Stimulated activated CD4-positive, alpha-beta T cell treated with anti-CD3 and anti-CD28 coated beads, Interleukin-1b, Interleukin-23, amount 100 ng/mL, for 48 hours (primary cell): ENCODE data around the gene GNAI1.

Source experiments
- DNase-seq: peaks from one replicate; pipeline ENCODE4 v3.0.0-alpha.2; 2020

Gene GNAI1

DNA sequence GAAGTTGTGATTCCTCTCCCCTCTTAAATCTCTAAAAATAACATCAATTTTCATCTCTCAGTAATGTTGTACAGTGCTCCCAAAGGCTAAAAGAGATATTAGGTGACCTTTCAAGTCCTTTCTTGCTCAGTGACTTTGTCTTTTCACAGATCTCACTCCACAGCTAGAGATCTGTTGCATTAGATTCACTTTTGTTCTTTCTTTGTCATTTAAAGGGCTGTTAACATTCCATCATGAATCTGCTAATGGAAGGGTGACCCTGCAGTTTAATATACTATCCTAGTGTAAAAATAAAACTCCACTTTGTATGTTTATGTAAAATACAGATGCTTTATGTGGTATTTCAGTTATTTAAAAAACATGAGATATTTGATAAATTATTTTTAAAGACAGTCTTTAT is 30.5 kb downstream of the GNAI1 start:
- no peak for DNase-seq

DNA sequence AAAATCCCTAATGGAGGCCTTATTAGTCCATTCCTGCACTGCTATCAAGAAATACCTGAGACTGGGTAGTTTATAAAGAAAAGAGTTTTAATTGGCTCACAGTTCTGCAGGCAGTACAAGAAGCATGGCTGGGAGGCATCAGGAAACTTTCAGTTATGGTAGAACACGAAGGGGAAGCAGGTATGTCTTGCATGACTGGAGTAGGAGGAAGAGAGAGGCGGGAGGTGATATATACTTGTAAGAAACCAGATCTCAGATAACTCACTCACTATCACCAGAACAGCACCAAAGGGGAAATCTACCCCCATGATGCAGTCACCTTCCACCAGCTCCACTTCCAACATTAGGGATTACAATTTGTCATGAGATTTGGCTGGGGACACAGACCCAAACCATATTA is 35.8 kb downstream of the GNAI1 start:
- no peak for DNase-seq

DNA sequence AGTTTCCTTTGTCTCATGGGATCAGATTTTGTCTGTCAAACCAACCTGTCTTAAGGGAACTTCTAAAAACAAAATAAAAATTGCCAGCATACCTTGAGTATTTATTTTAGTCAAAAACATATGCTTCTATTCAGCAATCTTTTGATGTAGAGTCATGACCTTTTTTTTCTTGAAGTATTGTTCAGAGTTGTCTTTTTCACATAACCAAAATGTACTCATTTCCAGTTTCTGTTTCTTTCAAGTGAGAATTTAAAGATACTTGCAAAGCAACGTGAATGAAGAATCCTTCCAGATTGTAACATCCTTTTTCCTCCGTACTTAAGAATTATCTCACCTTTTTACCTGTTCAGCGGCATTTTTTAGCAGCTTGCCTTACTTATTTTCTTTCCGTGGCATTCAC is 37.8 kb downstream of the GNAI1 start:
- no peak for DNase-seq

DNA sequence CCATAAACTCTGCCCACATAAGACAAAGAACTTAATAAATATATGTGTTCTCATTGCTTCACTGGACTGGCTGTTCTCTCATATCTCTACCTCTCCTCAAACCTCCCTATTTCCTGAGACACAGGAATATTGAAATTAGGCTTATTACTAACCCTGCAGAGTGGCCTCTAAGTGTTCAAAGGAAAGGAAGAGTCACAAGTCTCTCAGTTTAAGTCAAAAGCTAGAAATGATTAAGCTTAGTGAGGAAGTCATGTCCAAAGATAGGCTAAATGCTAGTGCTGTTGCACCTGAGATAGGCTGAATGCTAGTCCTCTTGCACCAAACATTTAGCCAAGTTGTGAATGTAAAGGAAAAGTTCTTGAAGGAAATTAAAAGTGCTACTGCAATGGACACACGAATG is 41.1 kb downstream of the GNAI1 start:
- no peak for DNase-seq

DNA sequence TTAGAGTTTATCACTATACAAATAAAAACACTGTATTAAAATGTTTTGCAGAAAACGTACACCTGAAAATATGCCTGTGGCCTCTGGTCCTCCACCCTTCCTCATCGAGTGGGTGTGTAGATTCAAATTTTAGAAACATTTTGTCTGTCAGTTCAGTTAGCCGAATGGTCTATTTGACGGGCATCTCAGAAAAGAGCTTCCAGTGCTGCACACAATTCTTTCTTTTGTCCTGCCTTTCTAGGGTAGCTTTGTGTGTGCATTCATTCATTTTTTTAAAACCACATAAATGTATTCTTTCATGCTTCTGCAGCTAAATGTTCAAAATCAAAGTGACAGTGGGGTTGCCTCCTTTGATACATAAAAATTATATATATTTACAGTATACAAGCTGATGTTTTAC is 46.8 kb downstream of the GNAI1 start:
- no peak for DNase-seq

DNA sequence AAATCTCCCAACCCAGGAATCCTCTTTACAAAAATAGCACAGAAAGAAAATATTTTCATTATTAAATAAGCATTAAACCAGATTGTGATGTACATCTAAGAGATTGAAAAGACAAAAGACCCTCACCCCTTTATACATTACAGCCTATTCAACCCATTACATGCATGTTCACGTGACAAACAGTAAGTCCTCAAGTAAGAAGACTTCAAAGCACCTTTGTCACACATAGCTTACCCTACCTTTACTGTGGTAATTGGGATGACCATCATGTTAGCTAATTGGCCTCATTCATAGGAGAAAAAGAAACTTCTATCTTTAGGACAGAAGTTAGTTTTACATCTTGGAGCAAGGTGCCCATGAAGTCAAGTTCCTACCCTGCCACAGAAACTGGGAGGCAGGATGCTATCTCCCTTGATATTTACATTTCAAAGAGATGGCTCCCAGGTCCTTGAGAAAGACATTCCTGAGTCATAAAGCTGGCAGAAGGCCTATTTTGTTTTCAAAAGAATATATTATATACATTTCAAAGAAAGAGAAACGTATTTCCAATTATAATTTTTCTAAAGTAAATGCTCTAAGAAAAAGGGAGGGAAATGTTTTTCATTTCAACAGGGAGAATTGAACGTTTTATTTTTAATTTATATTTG is 48.1 kb downstream of the GNAI1 start:
- DNase-seq = no peak

DNA sequence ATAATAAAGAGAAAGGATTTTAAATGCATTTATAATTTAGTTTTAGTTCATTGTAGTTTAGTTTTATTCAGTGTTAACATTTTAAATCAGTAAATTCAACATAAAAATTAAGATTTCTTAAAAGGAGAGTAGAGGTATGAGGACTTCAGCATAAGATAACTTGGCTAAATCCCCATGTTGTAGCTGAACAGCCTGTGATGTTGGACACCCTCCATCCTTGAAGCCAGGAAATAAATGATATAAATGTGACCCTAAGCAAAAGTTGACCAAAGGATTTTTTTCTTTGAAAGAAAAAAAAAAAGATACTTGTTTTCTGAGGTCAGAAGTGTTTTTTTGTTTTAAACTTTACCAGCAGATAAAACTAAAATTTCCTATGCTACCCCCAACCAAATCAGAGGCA is 48.7 kb downstream of the GNAI1 start:
- no peak for DNase-seq

DNA sequence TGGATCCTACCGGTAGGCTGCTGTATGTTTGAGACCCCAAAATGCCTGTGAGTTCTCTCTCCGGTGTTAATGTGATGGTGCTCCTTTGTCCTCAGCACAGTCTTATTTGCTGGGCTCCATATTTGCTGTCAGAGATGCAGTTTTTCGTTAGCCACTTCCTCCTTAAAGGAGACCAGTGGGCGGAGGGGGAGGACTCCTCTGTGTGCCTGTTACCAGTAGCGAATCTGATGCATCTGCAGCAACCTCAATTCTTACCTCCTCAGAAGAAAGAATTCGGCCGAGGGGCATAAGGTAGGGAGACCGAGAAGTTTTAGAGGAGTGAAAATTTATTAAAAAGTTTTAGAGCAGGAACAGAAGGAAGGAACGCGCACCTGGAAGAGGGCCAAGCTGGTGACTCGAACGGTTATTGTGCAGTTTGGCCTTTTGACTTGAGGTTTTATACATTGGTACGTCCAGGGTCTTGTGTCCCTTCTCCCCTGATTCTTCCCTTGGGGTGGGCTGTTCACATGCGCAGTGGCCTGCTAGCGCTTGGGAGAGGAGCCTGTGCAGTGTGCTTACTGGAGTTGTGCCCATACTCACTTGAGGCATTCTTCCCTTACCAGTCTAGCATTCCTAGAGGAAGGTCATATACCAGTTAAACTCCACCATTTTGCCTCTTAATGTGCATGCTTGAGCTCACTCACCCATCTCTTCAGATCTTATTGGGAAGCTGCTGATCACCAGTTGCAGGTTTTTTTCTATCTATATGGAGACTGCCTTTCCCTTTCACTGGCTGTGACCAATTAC is 49.5 kb downstream of the GNAI1 start:
- DNase-seq = no peak

DNA sequence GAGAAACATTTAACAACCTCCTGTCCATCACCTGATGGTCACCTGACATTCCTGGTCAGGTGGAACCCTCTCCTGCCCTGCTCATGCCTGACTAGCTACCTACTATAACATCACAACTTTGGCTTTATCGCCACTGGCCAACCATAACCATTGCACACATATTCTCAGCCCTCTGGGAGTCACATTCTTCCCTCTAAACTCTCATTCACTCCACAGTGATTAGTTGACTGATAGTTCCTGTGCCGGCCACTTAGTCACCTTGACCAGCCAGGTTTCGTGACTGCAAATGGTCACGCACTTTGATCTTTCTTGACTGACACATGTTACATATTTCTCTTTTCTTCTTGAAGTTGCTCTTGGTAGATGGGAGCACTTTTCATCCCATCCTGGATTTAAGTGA is 50.1 kb downstream of the GNAI1 start:
- DNase-seq = no peak

DNA sequence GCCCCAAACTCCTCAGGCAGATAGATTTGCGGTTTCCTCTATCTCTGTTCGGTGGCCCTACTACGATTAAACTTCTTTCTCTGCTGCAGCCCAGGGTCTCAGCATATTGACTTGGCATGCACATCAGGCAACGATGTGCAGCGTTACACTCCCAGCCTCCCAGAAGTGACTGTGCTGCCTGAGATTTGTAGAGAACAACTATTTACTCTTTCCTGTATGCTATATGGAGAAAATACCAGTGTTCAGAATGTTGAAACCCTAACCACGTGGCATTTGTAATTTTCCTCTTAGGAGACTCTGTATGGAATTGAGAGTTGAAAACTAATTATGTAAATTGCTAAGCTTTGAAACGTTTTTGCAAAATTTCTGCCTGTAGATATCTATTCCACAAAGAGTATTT is 50.9 kb downstream of the GNAI1 start:
- DNase-seq = no peak

DNA sequence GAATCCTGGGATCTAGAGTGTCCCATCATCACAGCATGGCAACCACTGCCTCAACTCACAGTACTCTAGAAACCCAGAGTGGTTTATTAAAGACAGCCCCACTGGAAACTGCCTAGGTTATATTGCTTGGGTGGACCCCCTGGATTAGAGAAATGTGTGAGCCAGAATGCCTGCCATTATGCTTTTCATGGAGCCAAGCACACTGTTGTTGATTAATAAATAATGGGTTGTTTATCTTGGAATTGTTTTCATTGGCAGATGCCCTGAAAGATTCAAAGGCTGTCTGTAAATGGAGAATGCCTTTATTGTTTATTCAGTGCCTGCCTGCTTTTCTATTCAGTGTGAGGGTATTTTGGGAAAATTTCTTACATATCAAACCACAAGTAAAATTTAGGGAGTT is 52.1 kb downstream of the GNAI1 start:
- DNase-seq = no peak

DNA sequence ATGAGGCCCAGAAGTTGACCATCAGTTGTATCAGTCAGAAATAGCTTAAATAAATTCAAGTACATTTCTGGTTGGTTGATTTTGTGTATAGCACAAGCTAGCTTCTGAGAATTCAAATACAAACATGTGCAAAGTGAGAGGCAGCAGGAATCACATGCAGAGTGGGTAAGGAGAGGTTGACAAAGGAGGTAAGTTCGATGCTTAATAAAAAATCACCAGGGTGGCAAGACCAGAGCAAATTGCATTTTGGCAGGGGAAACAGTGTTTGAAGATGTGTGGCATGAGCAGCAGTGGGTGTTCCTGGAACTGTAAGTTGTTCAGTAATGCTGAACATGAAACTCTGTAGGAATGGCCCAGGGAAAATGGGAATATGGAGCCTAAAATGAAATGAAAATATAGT is 52.6 kb downstream of the GNAI1 start:
- DNase-seq = no peak

DNA sequence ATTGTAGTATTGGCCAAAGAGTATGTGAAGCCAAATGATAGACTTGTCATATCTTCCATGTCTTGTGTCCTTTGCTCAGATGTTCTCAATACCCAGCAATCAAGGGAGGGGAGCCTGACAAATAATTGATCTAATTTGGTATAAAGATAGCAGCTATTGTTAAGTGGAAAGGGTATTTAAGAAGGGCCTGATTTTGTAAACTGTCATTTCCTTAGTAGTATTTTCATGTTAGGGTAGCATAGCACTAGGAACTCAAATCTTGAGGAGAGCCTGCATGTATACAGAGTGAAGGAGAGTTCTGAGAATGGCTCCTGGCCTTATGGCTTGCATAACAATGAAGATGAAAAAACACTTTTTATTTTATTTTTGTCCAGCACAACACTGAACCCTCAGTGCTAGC is 53.1 kb downstream of the GNAI1 start:
- DNase-seq = no peak

DNA sequence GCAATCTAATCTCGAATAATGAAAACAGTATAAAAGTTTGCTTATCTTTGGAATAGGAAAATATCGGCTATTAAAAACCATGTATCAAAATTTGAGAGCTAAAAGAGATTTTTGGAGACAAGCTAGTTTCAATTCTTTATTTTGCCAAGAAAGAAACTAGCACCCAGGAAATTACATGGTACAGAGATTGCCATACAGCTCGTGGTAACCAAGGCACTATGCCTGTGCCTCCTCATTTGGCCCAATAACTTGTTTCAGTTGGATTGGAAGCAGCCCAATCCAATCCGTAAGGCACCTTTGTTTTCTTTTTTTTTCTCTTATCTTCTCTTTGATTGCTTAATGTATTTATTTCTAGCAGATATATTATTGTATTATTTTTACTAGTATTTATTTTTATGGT is 55.0 kb downstream of the GNAI1 start:
- no peak for DNase-seq

DNA sequence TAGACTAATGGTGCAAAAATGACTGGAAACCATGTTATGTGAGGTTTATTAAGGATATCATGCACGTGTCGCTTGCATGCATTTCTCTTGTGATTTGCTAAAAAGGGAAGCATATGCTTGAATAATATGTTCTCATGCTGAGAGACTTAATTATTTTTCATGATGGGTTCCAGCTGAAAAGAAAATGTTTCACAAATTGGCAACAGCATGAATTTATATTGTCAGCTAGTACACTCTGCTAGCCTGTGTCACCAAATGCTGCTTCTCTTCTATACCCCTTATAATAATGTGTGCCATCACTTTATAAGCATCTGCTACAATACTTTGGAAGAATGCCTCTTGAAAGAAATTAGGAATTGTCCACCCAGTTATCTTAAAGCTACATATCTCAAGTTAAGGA is 63.0 kb downstream of the GNAI1 start:
- DNase-seq = no peak

DNA sequence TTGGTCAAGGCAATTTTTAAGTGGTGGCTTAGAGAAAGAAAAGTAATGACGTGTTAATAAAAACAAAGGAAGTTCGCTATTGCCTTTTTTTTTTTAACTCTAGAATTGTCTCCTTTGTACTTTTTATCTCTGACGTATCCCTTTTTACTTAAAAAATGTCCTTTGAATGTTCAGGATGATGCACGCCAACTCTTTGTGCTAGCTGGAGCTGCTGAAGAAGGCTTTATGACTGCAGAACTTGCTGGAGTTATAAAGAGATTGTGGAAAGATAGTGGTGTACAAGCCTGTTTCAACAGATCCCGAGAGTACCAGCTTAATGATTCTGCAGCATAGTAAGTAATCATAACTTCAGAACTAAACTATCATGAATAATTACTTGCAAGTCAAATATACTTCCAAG is 64.4 kb downstream of the GNAI1 start:
- no peak for DNase-seq

DNA sequence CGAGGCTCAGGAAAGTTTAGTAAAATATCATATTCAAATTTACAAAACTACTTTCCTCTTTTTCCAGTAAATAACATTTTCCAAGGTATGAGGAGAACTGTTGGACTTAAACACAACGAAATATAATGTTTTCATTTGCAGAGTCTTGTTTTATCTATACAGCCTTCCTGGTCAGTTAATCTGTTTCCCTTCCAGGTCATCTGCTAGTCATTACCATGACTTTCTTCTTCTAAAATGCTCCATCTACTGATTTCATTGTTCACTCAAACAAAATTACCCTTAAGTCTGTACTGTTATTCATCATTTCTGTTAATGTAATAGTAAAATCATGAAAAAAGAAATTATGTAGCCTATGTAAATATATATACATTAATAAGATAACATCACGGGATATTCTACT is 69.8 kb downstream of the GNAI1 start:
- DNase-seq = no peak

DNA sequence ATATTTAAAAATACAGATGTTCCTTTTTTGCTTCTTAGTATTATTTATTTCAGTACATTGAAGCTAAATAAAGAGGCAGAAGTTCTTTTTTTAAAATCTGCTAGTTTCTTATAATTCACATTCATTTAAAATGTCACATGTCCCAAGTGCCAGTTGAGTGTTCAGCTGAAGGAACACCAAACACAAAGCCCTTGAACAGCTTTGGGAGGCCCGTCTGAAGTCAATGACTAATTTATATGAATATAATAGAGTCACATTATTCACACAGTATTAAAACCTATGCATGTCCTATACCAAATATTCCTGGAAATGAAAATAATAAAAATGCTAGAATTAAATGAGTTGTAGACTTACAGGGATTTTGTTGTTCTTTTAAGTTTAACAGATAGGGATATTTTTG is 70.3 kb downstream of the GNAI1 start:
- no peak for DNase-seq

DNA sequence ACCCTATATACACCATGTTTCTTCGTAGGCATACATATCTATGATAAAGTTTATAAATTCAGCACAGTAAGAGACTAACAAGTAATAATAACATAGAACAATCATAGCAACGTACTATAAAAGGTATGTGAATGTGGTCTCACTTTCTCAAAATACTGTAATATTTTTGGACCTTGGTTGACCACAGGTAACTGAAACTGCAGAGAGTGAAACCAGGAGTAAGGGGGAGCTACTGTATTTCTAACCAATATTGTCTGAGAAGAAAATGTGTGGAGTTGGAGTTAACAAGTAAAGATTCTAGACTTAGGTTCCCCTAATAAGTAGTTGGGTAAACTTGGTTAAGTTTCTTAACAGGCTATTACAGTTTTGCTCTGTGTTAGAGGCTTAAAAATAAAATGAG is 72.1 kb downstream of the GNAI1 start:
- DNase-seq = no peak

DNA sequence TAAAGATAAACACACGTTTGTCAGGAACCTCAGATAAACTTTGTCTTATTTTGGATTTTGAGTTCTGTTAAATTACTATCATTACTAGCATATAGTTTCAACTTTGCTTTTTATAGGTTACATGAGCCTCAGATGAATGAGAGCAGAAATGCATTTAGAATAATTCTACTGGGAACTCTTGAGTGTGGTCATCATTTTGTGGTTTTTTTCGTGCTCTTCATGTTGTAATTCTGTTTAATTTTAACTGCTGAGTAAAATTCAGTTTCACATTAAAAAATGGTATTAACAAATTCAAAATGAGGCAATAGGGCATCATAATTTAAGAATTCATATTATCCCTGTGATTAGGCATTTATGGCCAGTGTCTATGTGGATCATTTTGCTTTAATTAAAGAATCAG is 72.9 kb downstream of the GNAI1 start:
- no peak for DNase-seq

DNA sequence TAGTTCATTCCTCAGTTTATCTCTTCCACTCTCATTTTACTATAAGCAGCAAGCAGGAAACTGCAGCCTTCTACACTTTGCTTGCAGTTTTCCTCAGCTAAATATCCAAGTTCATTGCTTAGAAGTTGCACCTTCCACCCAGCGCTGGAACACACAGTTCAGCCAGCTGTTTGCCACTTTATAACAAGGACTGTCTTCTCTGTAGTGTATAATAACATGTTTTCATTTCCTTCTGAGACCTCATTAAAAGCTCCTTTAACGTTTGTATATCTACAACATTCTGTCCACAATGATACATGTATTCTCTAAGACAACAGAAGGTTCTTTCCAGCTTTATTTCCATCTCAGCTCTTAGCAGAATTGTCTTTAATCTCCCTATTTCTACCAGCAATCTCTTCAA is 74.1 kb downstream of the GNAI1 start:
- no peak for DNase-seq

DNA sequence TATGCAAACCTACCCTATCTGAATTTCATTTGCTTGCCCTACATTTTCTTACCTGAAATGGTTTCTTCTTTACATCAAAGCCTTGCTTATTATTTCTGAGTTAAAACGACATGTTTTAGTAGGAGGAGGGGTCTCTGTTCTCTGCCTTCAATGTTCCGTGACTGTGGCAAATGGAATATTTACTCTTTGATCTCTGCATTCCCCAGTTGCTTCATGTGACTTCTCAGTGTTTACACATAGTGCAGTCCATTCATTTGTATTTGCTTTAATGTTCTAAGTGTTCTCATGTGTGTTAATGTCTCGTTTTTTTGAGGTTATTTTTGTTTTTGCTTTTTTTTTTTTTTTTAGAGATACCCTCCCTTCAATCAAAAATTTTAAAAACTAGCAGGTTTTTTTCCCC is 75.8 kb downstream of the GNAI1 start:
- no peak for DNase-seq

DNA sequence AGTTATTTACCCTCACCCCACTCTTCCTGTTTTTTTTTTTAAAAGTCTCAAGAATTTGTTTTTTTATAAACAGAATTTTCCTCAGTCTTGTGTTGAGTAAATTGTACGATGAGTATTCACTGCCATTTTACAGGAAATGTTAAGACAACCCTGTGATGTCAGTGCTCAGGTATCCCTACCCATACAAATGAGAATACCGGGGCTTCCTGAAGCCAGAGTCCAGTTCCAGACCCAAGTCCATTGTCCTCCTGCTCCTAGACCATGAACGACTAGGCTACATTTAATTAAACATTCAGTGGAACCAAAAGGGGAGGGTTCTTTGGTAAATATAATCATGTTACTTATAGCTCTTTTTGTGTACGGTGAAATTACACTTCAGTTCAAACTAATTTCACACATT is 79.2 kb downstream of the GNAI1 start:
- no peak for DNase-seq

DNA sequence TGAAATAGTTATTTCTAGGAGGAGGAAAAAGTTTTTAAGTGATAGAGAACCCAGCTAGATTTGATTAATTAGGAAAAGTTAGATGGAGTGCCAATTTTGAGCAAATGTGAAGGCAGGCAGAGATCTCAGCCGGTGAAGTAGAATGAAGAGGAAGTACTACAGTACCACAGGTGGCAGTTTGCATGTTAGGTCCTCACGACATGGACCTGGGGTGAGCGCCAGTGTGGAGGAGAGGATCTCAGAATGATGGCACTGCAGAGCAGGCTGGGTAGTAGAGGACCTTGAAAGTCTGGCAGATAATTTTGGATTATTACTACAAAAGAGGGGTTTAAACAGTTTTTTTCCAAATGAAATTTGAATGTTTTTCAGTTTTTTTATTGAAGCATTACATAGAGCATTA is 81.1 kb downstream of the GNAI1 start:
- DNase-seq = no peak
